Stimulated activated CD8-positive, alpha-beta memory T cell treated with anti-CD3 and anti-CD28 coated beads, Interleukin-7, amount 100 ng/mL, for 24 hours (primary cell): Measurements from ENCODE around the gene CTAGE6.
"Not testable (repeated sequence)": the region's sequence is repeated elsewhere in the genome, so short reads cannot be mapped to it uniquely, and the experiment has no call there.

Source experiments
- DNase-seq: peaks from one replicate; pipeline ENCODE4 v3.0.0-alpha.2; 2020; ENCODE audit warnings: low read depth

Gene CTAGE6

GRCh38 chr7:143757596-143757995, at the start of gene CTAGE6:
CTAGE6 (minus strand) TSS chr7:143757696; CDS start chr7:143757658, 38 bp downstream.
- DNase-seq, result not testable (repeated sequence)

- DNase-seq, result not testable (repeated sequence)
Measured at GRCh38 chr7:143806664-143807071, 49.2 kb upstream of the CTAGE6 start.

- not testable (repeated sequence) for DNase-seq
Measured at GRCh38 chr7:143797896-143798290, 40.4 kb upstream of the CTAGE6 start.

- not testable (repeated sequence) for DNase-seq
Measured at GRCh38 chr7:143797119-143797895, 39.8 kb upstream of the CTAGE6 start.

GRCh38 chr7:143795653-143796052, 38.2 kb upstream of the CTAGE6 start:
- DNase-seq, result not testable (repeated sequence)

GRCh38 chr7:143792633-143793032, 35.1 kb upstream of the CTAGE6 start:
- DNase-seq, result not testable (repeated sequence)

GRCh38 chr7:143785415-143786182, 28.1 kb upstream of the CTAGE6 start:
- not testable (repeated sequence) for DNase-seq

GRCh38 chr7:143779591-143779990, 22.1 kb upstream of the CTAGE6 start:
- DNase-seq, result not testable (repeated sequence)

GRCh38 chr7:143772738-143773468, 15.4 kb upstream of the CTAGE6 start:
- DNase-seq, result not testable (repeated sequence)

- DNase-seq, result not testable (repeated sequence)
Measured at GRCh38 chr7:143767531-143767930, 10.0 kb upstream of the CTAGE6 start.

- not testable (repeated sequence) for DNase-seq
Measured at GRCh38 chr7:143765678-143766077, 8.2 kb upstream of the CTAGE6 start.

GRCh38 chr7:143763065-143763464, 5.6 kb upstream of the CTAGE6 start:
- not testable (repeated sequence) for DNase-seq

GRCh38 chr7:143745340-143745739, 12.2 kb downstream of the CTAGE6 start:
- DNase-seq, result not testable (repeated sequence)

GRCh38 chr7:143737037-143737819, 20.3 kb downstream of the CTAGE6 start:
- DNase-seq, result not testable (repeated sequence)

GRCh38 chr7:143735962-143736361, 21.5 kb downstream of the CTAGE6 start:
- DNase-seq, result no peak

- DNase-seq, result no peak
Measured at GRCh38 chr7:143733876-143734275, 23.6 kb downstream of the CTAGE6 start.

GRCh38 chr7:143728333-143728862, 29.1 kb downstream of the CTAGE6 start:
- no peak for DNase-seq

- not testable (repeated sequence) for DNase-seq
Measured at GRCh38 chr7:143727561-143727960, 29.9 kb downstream of the CTAGE6 start.

GRCh38 chr7:143726143-143726542, 31.4 kb downstream of the CTAGE6 start:
- not testable (repeated sequence) for DNase-seq

GRCh38 chr7:143720335-143720734, 37.2 kb downstream of the CTAGE6 start:
- not testable (repeated sequence) for DNase-seq

- not testable (repeated sequence) for DNase-seq
Measured at GRCh38 chr7:143715543-143716193, 41.8 kb downstream of the CTAGE6 start.
